ENCODE data around the gene PSMB10.

Gene PSMB10

GRCh38 chr16:67892899-67893742 lies 43.5 kb downstream of the PSMB10 start, which contains the start of gene PSKH1:
Gene PSKH1, plus strand, starts transcription at chr16:67893254. Its CDS starts 15,496 bp downstream, at chr16:67908750.
- TF ChIP-seq CTCF (IDR thresholded peaks at IDR 0.05; ENCODE audit: extremely low read depth, missing control alignments): no peak
- peak; percentile 100 for DNase-seq (ENCODE audit: low spot score)

- no peak for TF ChIP-seq CTCF (IDR thresholded peaks at IDR 0.05; ENCODE audit: extremely low read depth, missing control alignments)
- no peak for DNase-seq (ENCODE audit: low spot score)
These were observed 44.3 kb downstream of the PSMB10 start for GRCh38 chr16:67892375-67892774.

- TF ChIP-seq CTCF (IDR thresholded peaks at IDR 0.05; ENCODE audit: extremely low read depth, missing control alignments): no peak
- DNase-seq (ENCODE audit: low spot score): no peak
These were observed 48.3 kb downstream of the PSMB10 start for GRCh38 chr16:67888331-67888730.

GRCh38 chr16:67886387-67886786 lies 50.3 kb downstream of the PSMB10 start:
- no peak for TF ChIP-seq CTCF (IDR thresholded peaks at IDR 0.05; ENCODE audit: extremely low read depth, missing control alignments)
- no peak for DNase-seq (ENCODE audit: low spot score)

GRCh38 chr16:67885976-67886375 lies 50.7 kb downstream of the PSMB10 start:
- no peak for DNase-seq (ENCODE audit: low spot score)
- TF ChIP-seq CTCF (IDR thresholded peaks at IDR 0.05; ENCODE audit: extremely low read depth, missing control alignments): no peak

- no peak for TF ChIP-seq CTCF (IDR thresholded peaks at IDR 0.05; ENCODE audit: extremely low read depth, missing control alignments)
These were observed 51.1 kb downstream of the PSMB10 start for GRCh38 chr16:67885545-67885944.

GRCh38 chr16:67884684-67885083 lies 52.0 kb downstream of the PSMB10 start, which contains the start of gene NRN1L:
Gene NRN1L, plus strand, starts transcription at chr16:67884885. Its CDS starts 19 bp downstream, at chr16:67884904.
- no peak for DNase-seq (ENCODE audit: low spot score)
- TF ChIP-seq CTCF (IDR thresholded peaks at IDR 0.05; ENCODE audit: extremely low read depth, missing control alignments): no peak

More at GRCh38 chr16:67885545-67885944, 51.1 kb downstream of the PSMB10 start:
- DNase-seq (ENCODE audit: low spot score): no peak

Data from GM20000 (cell line).